Epidermal melanocyte (primary cell): ENCODE results near the gene SLC7A4.
"Not testable (repeated sequence)": the region's sequence is repeated elsewhere in the genome, so short reads cannot be mapped to it uniquely, and the experiment has no call there.

ENCODE experiments used
- DNase-seq: peaks from one replicate; pipeline ENCODE4 v3.0.0; 2011; ENCODE audit warnings: low spot score; ENCODE audit not compliant: insufficient read length

Gene SLC7A4

GRCh38 chr22:21032037-21032867 is at the start of gene SLC7A4:
Gene SLC7A4, minus strand, starts transcription at chr22:21032561. Its CDS starts 749 bp downstream, at chr22:21031812.
- peak; percentile 31 for DNase-seq

- DNase-seq = no peak
Observed at GRCh38 chr22:21080435-21081137, 48.2 kb upstream of the SLC7A4 start.

- no peak for DNase-seq
Observed at GRCh38 chr22:21079493-21079892, 47.1 kb upstream of the SLC7A4 start.

- no peak for DNase-seq
Observed at GRCh38 chr22:21078916-21079315, 46.6 kb upstream of the SLC7A4 start.

- no peak for DNase-seq
Observed at GRCh38 chr22:21077884-21078508, 45.6 kb upstream of the SLC7A4 start.

- no peak for DNase-seq
Observed at GRCh38 chr22:21076912-21077625, 44.7 kb upstream of the SLC7A4 start.

GRCh38 chr22:21075516-21076138 is 43.3 kb upstream of the SLC7A4 start:
- DNase-seq = no peak

- DNase-seq = peak; percentile 37
Observed at GRCh38 chr22:21074102-21074715, 41.8 kb upstream of the SLC7A4 start.

GRCh38 chr22:21073482-21073881 is 41.1 kb upstream of the SLC7A4 start:
- no peak for DNase-seq

- DNase-seq = no peak
Observed at GRCh38 chr22:21073023-21073422, 40.7 kb upstream of the SLC7A4 start.

GRCh38 chr22:21071796-21072195 is 39.4 kb upstream of the SLC7A4 start:
- not testable (repeated sequence) for DNase-seq

GRCh38 chr22:21070690-21071615 is 38.6 kb upstream of the SLC7A4 start:
- DNase-seq = no peak

- no peak for DNase-seq
Observed at GRCh38 chr22:21069375-21069774, 37.0 kb upstream of the SLC7A4 start.

GRCh38 chr22:21068681-21069276 is 36.4 kb upstream of the SLC7A4 start:
- no peak for DNase-seq

GRCh38 chr22:21067901-21068680 is 35.7 kb upstream of the SLC7A4 start:
- DNase-seq = no peak

- no peak for DNase-seq
Observed at GRCh38 chr22:21067075-21067900, 34.9 kb upstream of the SLC7A4 start.
